ENCODE data around the gene SLC9C2. TPM values are rescaled to one million over a fixed set of nuclear protein-coding genes. Genes with fewer than 3 reads are reported as not detected.

The SLC9C2 gene
- polyA plus RNA-seq, 1 of the 3 experiments (the other 2 are of a cell fraction): not detected

DNA sequence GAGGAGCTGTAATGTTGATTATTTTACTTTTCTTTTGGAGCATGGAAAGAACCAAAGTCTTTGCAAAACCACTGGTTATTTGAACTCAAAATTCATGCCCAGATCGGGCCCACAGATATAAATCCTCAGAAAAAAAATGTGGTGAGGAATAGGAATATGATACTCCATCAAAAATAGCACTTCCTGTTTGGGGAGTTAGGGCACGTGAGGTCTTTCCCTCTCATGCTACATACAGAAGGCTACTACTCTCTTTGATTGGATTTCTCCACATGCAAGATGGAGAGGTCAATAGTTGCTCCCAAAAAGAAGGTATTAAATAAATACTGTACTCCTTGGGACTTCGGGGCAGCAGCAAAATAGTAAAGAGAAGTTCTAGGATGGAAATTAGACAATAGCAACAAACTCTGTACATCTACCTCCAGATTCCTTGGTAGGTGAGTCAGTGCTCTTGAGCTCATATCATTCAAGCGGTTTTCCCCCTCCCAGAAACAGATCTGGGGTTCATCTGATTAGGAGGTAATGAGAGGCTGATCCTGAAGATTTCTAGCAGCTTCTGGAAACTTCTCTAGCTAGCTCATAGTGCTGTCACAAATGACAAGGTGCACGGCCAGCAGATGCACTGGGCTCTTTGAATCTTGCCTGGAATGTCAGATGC lies 47.1 kb downstream of the SLC9C2 start:
- no peaks in the 10 kb centered on the region for H3K9me3 ChIP-seq
- H3K9me2 ChIP-seq: no peaks in the 10 kb centered on the region
- H3K4me3 ChIP-seq (ENCODE audit: low read depth in 2 of 2, low read length in 1 of 2): no peak overlapping the region
- no peaks in the 10 kb centered on the region for H3F3A ChIP-seq (replicated peaks; ENCODE audit: insufficient read depth)
- ChIA-PET CTCF (no interaction called here), POLR2A (no interaction called here)
- no peaks in the 10 kb centered on the region for H3K27me3 ChIP-seq (ENCODE audit: insufficient read depth)
- DNase-seq: no peak
- WGBS (ENCODE audit: low lambda C conversion rate): 54% methylated on average over 5 of the region's 5 CpGs
- TF ChIP-seq EZH2phosphoT487 (IDR thresholded peaks at IDR 0.05; ENCODE audit: borderline replicate concordance, low read depth) (no peak), RXRA (IDR thresholded peaks at IDR 0.05; ENCODE audit: borderline replicate concordance, low read depth) (no peak), EP300 (IDR thresholded peaks at IDR 0.05; ENCODE audit: borderline replicate concordance in 1 of 2, low read depth in 1 of 2, low read length in 1 of 2) (no peak), FOXJ3 (CRISPR knock-in tag; IDR thresholded peaks at IDR 0.05) (no peak), TEAD4 (IDR thresholded peaks at IDR 0.05; ENCODE audit: borderline replicate concordance, insufficient read depth) (no peak), ELF1 (IDR thresholded peaks at IDR 0.05) (peak; percentile 34; the same call in 1 of the 2 replicates)
- TF ChIP-seq, protein P1, sequence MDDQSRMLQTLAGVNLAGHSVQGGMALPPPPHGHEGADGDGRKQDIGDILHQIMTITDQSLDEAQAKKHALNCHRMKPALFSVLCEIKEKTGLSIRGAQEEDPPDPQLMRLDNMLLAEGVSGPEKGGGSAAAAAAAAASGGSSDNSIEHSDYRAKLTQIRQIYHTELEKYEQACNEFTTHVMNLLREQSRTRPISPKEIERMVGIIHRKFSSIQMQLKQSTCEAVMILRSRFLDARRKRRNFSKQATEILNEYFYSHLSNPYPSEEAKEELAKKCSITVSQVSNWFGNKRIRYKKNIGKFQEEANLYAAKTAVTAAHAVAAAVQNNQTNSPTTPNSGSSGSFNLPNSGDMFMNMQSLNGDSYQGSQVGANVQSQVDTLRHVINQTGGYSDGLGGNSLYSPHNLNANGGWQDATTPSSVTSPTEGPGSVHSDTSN (IDR thresholded peaks at IDR 0.05): no peak
- TF ChIP-seq, protein P2, sequence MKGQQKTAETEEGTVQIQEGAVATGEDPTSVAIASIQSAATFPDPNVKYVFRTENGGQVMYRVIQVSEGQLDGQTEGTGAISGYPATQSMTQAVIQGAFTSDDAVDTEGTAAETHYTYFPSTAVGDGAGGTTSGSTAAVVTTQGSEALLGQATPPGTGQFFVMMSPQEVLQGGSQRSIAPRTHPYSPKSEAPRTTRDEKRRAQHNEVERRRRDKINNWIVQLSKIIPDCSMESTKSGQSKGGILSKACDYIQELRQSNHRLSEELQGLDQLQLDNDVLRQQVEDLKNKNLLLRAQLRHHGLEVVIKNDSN (IDR thresholded peaks at IDR 0.05; ENCODE audit: borderline replicate concordance, low read depth): 0 out of 2 replicates have a peak, but pooled peaks have one; percentile 6
- no peak overlapping the region for H3K9ac ChIP-seq
- no peak overlapping the region for H3K27ac ChIP-seq (ENCODE audit: low read depth in 2 of 2, low read length in 1 of 2)
- no peak overlapping the region for H3K4me2 ChIP-seq
- H3K36me3 ChIP-seq (replicated peaks in 1 of 2; ENCODE audit: control insufficient read depth in 1 of 2, insufficient read depth in 2 of 2, low read length in 1 of 2): no peaks in the 10 kb centered on the region
- no peaks in the 10 kb centered on the region; a peak in 1 of 4 replicates for H3K4me1 ChIP-seq (ENCODE audit: control insufficient read depth in 1 of 2, insufficient read depth in 2 of 2, low read depth in 1 of 2, low read length in 1 of 2)
- no peaks in the 10 kb centered on the region for H3K79me2 ChIP-seq (ENCODE audit: insufficient read depth)
- no peaks in the 10 kb centered on the region for H4K20me1 ChIP-seq (ENCODE audit: insufficient read depth)
- H2AFZ ChIP-seq (ENCODE audit: low read depth): peak overlapping the region; percentile 65

DNA sequence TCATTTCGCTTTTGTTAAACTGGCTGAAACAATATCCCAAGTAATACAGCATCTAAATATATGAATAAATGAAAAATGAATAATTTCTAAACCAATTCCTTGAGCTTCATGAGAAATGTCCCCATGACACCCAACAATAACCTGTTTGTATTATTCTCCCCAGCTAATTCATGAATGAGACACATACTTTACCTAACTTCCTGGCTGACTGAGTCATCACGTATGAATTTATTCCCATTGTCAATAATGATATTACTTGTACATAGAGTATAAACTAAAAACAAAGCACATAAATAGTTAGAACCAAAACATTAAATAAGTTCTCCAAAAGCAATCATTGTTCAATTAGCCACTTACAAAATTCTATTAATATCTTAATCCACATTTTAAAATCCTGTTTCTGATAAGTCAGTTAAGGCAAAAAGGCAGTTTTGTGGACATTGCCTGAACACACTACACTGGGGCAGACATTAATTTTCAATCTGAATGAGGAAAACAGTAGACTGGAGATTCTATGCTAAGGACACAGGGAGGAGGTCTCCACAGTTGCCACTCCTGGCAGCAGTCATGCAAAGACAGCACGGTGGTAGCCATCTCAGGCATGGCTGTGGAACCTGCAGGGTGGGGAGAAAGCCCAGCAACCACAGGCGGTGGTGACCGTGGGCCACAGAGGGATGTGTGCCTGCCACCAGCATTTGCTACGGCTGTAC lies 48.2 kb downstream of the SLC9C2 start:
- H3K9me3 ChIP-seq: no peaks in the 10 kb centered on the region
- ChIA-PET POLR2A (no interaction called here), CTCF (no interaction called here)
- no peaks in the 10 kb centered on the region for H4K20me1 ChIP-seq (ENCODE audit: insufficient read depth)
- H3K4me2 ChIP-seq: no peak overlapping the region
- 93% methylated on average over 6 of the region's 6 CpGs for WGBS (ENCODE audit: low lambda C conversion rate)
- DNase-seq: no peak
- H3F3A ChIP-seq (replicated peaks; ENCODE audit: insufficient read depth): no peaks in the 10 kb centered on the region
- H3K79me2 ChIP-seq (ENCODE audit: insufficient read depth): no peaks in the 10 kb centered on the region
- no peaks in the 10 kb centered on the region for H3K9me2 ChIP-seq
- H3K4me3 ChIP-seq (ENCODE audit: low read depth in 2 of 2, low read length in 1 of 2): no peak overlapping the region
- H3K27me3 ChIP-seq (ENCODE audit: insufficient read depth): no peaks in the 10 kb centered on the region
- H3K9ac ChIP-seq: no peak overlapping the region
- H3K36me3 ChIP-seq (replicated peaks in 1 of 2; ENCODE audit: control insufficient read depth in 1 of 2, insufficient read depth in 2 of 2, low read length in 1 of 2): no peaks in the 10 kb centered on the region
- H3K27ac ChIP-seq (ENCODE audit: low read depth in 2 of 2, low read length in 1 of 2): no peak overlapping the region
- TF ChIP-seq FOSL2 (IDR thresholded peaks at IDR 0.05; ENCODE audit: borderline replicate concordance, low read depth) (peak; percentile 18; the same call in 1 of the 2 replicates), TAF1 (IDR thresholded peaks at IDR 0.05; ENCODE audit: borderline replicate concordance, low read depth, low read length) (no peak), JUND (IDR thresholded peaks at IDR 0.05) (0 out of 2 replicates have a peak, but pooled peaks have one; percentile 10)
- TF ChIP-seq, protein P3, sequence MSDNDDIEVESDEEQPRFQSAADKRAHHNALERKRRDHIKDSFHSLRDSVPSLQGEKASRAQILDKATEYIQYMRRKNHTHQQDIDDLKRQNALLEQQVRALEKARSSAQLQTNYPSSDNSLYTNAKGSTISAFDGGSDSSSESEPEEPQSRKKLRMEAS (IDR thresholded peaks at IDR 0.05; ENCODE audit: low read depth): no peak
- TF ChIP-seq, protein P1 (IDR thresholded peaks at IDR 0.05): no peak
- H2AFZ ChIP-seq (ENCODE audit: low read depth): no peak overlapping the region
- no peaks in the 10 kb centered on the region; a peak in 1 of 4 replicates for H3K4me1 ChIP-seq (ENCODE audit: control insufficient read depth in 1 of 2, insufficient read depth in 2 of 2, low read depth in 1 of 2, low read length in 1 of 2)

Measured in SK-N-SH (cell line).